Measurements from ENCODE around the gene REV1. TPM values are rescaled to one million over a fixed set of nuclear protein-coding genes. Genes with fewer than 3 reads are reported as not detected.

The REV1 gene
- total and polyA plus RNA-seq, 12 donors: 20.9 to 90.8 (median 46.6) TPM

- WGBS, 4 donors: 78 to 97% (median 85%) methylated on average over 2 of the region's 2 CpGs
- no peaks in the 10 kb centered on the region for H3K9me3 ChIP-seq (replicated peaks in 1 of 3)
- H3K4me1 ChIP-seq (replicated peaks in 1 of 2): no peaks in the 10 kb centered on the region
- H3K27me3 ChIP-seq: no peaks in the 10 kb centered on the region
- no peaks in the 10 kb centered on the region for H3K36me3 ChIP-seq (replicated peaks in 1 of 2)
- H3K27ac ChIP-seq: no peak overlapping the region
- DNase-seq: no peak
- TF ChIP-seq POLR2A (IDR thresholded peaks at IDR 0.05) (no peak), CTCF (IDR thresholded peaks at IDR 0.05) (no peak)
- intact Hi-C loops (cut with DNase I): no loop called here
- H3K4me3 ChIP-seq: no peak overlapping the region
Observed at GRCh38 chr2:99522157-99522556, 32.3 kb upstream of the REV1 start.

DNA sequence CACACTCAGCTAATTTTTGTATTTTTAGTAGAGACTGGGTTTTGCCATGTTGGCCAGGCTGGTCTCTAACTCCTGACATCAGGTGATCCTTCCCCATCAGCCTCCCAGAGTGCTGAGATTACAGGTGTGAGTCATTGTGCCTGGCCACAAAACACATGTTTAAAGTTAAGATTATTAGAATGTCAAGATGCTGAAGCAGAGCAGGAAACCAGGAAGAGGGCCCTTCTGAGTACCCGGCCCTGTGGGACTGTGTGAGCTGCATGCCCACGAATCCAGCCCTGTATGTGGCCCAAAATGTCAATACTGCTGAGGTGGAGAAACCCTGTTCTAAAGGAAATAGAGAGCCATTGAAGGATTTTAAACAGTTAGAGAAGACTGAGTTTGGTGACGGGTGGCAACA is 31.0 kb upstream of the REV1 start:
- WGBS, 4 donors: 65 to 88% (median 76%) methylated on average over 3 of the region's 3 CpGs
- no peak for TF ChIP-seq POLR2A (IDR thresholded peaks at IDR 0.05)
- no peak for TF ChIP-seq CTCF (IDR thresholded peaks at IDR 0.05)

GRCh38 chr2:99520195-99520594 is 30.4 kb upstream of the REV1 start:
- TF ChIP-seq POLR2A (IDR thresholded peaks at IDR 0.05) (no peak), CTCF (IDR thresholded peaks at IDR 0.05) (no peak)
- 84 to 94% (median 86%) methylated on average over 4 of the region's 4 CpGs for WGBS, 4 donors
- no peaks in the 10 kb centered on the region for H3K4me1 ChIP-seq (replicated peaks in 1 of 2)
- no peak overlapping the region for H3K27ac ChIP-seq
- H3K27me3 ChIP-seq: no peaks in the 10 kb centered on the region
- intact Hi-C loops (cut with DNase I): no loop called here
- H3K4me3 ChIP-seq: no peak overlapping the region
- no peaks in the 10 kb centered on the region for H3K36me3 ChIP-seq (replicated peaks in 1 of 2)
- H3K9me3 ChIP-seq (replicated peaks in 1 of 3): no peaks in the 10 kb centered on the region
- DNase-seq: no peak

More for the DNA sequence above, 31.0 kb upstream of the REV1 start:
- intact Hi-C loops (cut with DNase I): no loop called here
- Histone ChIP-seq H3K27ac (no peak overlapping the region), H3K4me3 (no peak overlapping the region), H3K4me1 (replicated peaks in 1 of 2) (no peaks in the 10 kb centered on the region), H3K9me3 (replicated peaks in 1 of 3) (no peaks in the 10 kb centered on the region), H3K27me3 (no peaks in the 10 kb centered on the region), H3K36me3 (replicated peaks in 1 of 2) (no peaks in the 10 kb centered on the region)
- no peak for DNase-seq

DNA sequence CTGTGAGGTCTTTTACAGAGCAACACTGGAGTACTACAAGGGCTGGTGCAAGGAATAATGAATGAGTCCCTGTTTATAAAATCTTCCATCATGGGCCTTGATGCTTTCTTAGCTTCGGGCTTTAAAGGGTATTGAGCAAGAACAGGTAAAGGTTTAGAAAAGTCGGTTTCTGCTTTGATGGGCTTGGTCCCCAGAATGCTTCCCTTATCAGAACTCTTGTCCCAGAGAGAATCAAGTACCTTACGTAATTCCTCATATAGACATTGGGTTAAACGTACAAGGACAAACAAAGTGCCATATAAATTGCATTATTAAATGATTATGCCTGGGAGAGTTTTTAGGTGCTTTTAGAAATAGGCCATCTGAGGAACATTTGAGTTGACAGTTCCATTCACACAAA is 24.5 kb upstream of the REV1 start:
- DNase-seq: no peak
- Histone ChIP-seq H3K9me3 (replicated peaks in 1 of 3) (no peaks in the 10 kb centered on the region), H3K4me3 (no peak overlapping the region), H3K4me1 (replicated peaks in 1 of 2) (peaks cover 0 to 6% of the 10 kb centered on the region in 2 donors), H3K27me3 (no peaks in the 10 kb centered on the region), H3K36me3 (replicated peaks in 1 of 2) (no peaks in the 10 kb centered on the region), H3K27ac (no peak overlapping the region)
- 75 to 86% (median 81%) methylated on average over 4 of the region's 4 CpGs for WGBS, 4 donors
- intact Hi-C loops (cut with DNase I): no loop called here
- TF ChIP-seq CTCF (IDR thresholded peaks at IDR 0.05): no peak
- TF ChIP-seq POLR2A (IDR thresholded peaks at IDR 0.05): no peak

Data from adrenal gland (tissue), 12 donors.